Gastrocnemius medialis (tissue), 4 donors: ENCODE results near the gene NHLRC4. TPM values are rescaled to one million over a fixed set of nuclear protein-coding genes. Genes with fewer than 3 reads are reported as not detected.

ENCODE experiments used
- ATAC-seq, 2 donors: fragments of 150-250 bp; one replicate each; pipeline ENCODE4 v1.9.1; 2016
- DNase-seq, 2 donors: peaks; one replicate each; pipeline ENCODE4 v3.0.0-alpha.2; 2019
- H3K27ac ChIP-seq, 4 donors: fragments of 200-600 bp; sonication (generic); 1 replicate in 1 of 4; 2 replicates in 3 of 4; pipeline ENCODE4 v1.5.1; 2016 to 2018; ENCODE audit warnings: mild to moderate bottlenecking in 2 of 4, moderate library complexity in 1 of 4
- H3K27me3 ChIP-seq, 3 donors: fragments of 200-600 bp; sonication (generic) in 2 of 3; 1 replicate in 1 of 3; 2 replicates in 2 of 3; pipeline versions ENCODE4 v1.5.1 to v1.6.0; 2016 to 2019; ENCODE audit warnings: mild to moderate bottlenecking in 1 of 3, moderate library complexity in 1 of 3
- H3K36me3 ChIP-seq, 2 donors: fragments of 200-600 bp; sonication (generic) in 1 of 2; one replicate each; pipeline ENCODE4 v1.5.1; 2017 to 2018
- H3K4me1 ChIP-seq, 2 donors: fragments of 200-600 bp; sonication (generic) in 1 of 2; one replicate each; pipeline ENCODE4 v1.5.1; 2016 to 2017; ENCODE audit warnings: mild to moderate bottlenecking in 2 of 2
- H3K4me3 ChIP-seq, 4 donors: fragments of 200-600 bp; sonication (generic) in 3 of 4; 1 replicate in 1 of 4; 2 replicates in 3 of 4; pipeline ENCODE4 v1.5.1; 2016 to 2019; ENCODE audit warnings: mild to moderate bottlenecking in 2 of 4
- H3K9me3 ChIP-seq, 3 donors: fragments of 200-600 bp; sonication (generic) in 2 of 3; 1 replicate in 1 of 3; 2 replicates in 2 of 3; pipeline ENCODE4 v1.5.1; 2016 to 2019
- POLR2A ChIP-seq, 2 donors: fragments of 450-650 bp; IDR thresholded peaks; one replicate each; pipeline ENCODE4 v1.6.1; 2017; ENCODE audit warnings: antibody characterized with exemption in 2 of 2, mild to moderate bottlenecking in 2 of 2, moderate library complexity in 2 of 2
- in situ Hi-C, 4 donors: fragments of 200-750 bp; cut with MboI; loops; one replicate each; pipeline versions ENCODE4 v1.15.0 to v1.8.0; 2017; ENCODE audit warnings: low sequenced_read_pairs in 4 of 4
- intact Hi-C: fragments of 100-400 bp; cut with DNase I; formaldehyde crosslinking; loops from one replicate; pipeline ENCODE4 v1.15.1; 2023; ENCODE audit warnings: low total_unique reads
- microRNA-seq, 2 donors: library from miRNA; unstranded; fragments of <30 nt; microRNA quantifications; one replicate each; pipeline ENCODE4, GENCODE V29; 2016; ENCODE audit warnings: borderline replicate concordance in 2 of 2
- total RNA-seq, 4 donors: library from RNA; depleted of rRNA; stranded (reverse); fragments of >200 nt; gene quantifications; one replicate each; pipeline versions ENCODE4 v1.1.0 to v1.2.3, GENCODE V29; 2016
- TF ChIP-seq, protein P1 (sequence below), 5 experiments: fragments of 450-650 bp in 3 of 5; fragments of 200-600 bp in 2 of 5; sonication (generic) in 2 of 5; IDR thresholded peaks in 4 of 5; conservative IDR thresholded peaks in 1 of 5; 1 replicate in 4 of 5; 2 replicates in 1 of 5; pipeline ENCODE4 v1.5.1; 2016 to 2019; ENCODE audit warnings: antibody characterized with exemption in 5 of 5, mild to moderate bottlenecking in 3 of 5, moderate library complexity in 3 of 5

Gene NHLRC4
- total RNA-seq, 4 donors from 2014 or later = 0.42 to 0.56 (median 0.48) TPM

DNA sequence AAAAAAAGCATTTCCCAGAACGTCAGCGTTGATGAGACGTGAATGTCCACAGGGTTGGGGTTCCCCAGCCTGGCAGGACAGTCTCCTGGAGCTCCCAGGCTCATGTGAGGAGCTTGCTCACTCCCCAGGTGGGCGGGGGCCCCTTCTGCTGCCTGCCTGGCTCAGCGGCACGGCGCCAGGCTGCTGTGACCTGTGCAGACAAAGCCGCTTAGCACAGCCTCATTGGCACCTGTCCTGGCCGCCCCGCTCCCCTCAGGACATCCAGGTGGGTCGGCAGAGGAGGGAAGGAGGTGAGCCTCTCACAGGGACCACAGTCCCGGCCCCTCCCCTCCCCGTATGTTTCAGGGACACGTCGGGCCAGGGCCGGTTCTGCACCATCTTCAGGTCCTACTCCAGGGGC is 51.0 kb downstream of the NHLRC4 start:
- in situ Hi-C loops = no loop called here
- TF ChIP-seq, protein P1, sequence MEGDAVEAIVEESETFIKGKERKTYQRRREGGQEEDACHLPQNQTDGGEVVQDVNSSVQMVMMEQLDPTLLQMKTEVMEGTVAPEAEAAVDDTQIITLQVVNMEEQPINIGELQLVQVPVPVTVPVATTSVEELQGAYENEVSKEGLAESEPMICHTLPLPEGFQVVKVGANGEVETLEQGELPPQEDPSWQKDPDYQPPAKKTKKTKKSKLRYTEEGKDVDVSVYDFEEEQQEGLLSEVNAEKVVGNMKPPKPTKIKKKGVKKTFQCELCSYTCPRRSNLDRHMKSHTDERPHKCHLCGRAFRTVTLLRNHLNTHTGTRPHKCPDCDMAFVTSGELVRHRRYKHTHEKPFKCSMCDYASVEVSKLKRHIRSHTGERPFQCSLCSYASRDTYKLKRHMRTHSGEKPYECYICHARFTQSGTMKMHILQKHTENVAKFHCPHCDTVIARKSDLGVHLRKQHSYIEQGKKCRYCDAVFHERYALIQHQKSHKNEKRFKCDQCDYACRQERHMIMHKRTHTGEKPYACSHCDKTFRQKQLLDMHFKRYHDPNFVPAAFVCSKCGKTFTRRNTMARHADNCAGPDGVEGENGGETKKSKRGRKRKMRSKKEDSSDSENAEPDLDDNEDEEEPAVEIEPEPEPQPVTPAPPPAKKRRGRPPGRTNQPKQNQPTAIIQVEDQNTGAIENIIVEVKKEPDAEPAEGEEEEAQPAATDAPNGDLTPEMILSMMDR (IDR thresholded peaks at IDR 0.05 in 4 of 5, conservative IDR thresholded peaks at IDR 0.05 in 1 of 5) = no peak
- TF ChIP-seq POLR2A (IDR thresholded peaks at IDR 0.05) = no peak

More for the DNA sequence above, 51.0 kb downstream of the NHLRC4 start:
- no peak for ATAC-seq
- no peaks in the 10 kb centered on the region for H3K27me3 ChIP-seq
- no peaks in the 10 kb centered on the region for H3K9me3 ChIP-seq
- no peaks in the 10 kb centered on the region for H3K4me1 ChIP-seq
- DNase-seq = no peak
- H3K36me3 ChIP-seq = no peaks in the 10 kb centered on the region
- H3K27ac ChIP-seq = no peak overlapping the region
- no peak overlapping the region for H3K4me3 ChIP-seq
- intact Hi-C loops = no loop called here

Small RNA genes lying within 50 kb of the gene (microRNA-seq; reads per million reads assigned to microRNA genes)
- gene MIR3176 = 0.85 to 1.2 reads per million in 2 donors
- 0 reads per million in 2 donors for gene MIR5587

Other genes starting within 250 kb of the NHLRC4 start
- gene AXIN1, start 214.3 kb upstream of the NHLRC4 start, total RNA-seq = 10 to 100 TPM; 27.1 to 41.9 (median 32.7) TPM
- 100 to 1,000 TPM in 1 of 4 donors, 10 to 100 TPM in 3; 72.8 to 122 (median 87.4) TPM for gene MRPL28, start 196.5 kb upstream of the NHLRC4 start, total RNA-seq
- 10 to 100 TPM; 31.5 to 63.3 (median 50.8) TPM for gene PGAP6, start 185.0 kb upstream of the NHLRC4 start, total RNA-seq
- gene NME4, start 169.8 kb upstream of the NHLRC4 start, total RNA-seq = 10 to 100 TPM; 11.6 to 19.3 (median 16.3) TPM
- gene DECR2, start 165.1 kb upstream of the NHLRC4 start, total RNA-seq = 10 to 100 TPM; 17.0 to 23.3 (median 18.8) TPM
- 10 to 100 TPM; 27.0 to 50.1 (median 34.8) TPM for gene RAB11FIP3, start 141.4 kb upstream of the NHLRC4 start, total RNA-seq
- 10 to 100 TPM; 22.3 to 37.8 (median 27.4) TPM for gene CAPN15, start 39.3 kb upstream of the NHLRC4 start, total RNA-seq
- gene PRR35, start 6.6 kb upstream of the NHLRC4 start, total RNA-seq = not detected
- gene PIGQ, start 3.0 kb downstream of the NHLRC4 start, total RNA-seq = 10 to 100 TPM; 22.2 to 47.3 (median 38.5) TPM
- 10 to 100 TPM; 15.6 to 29.3 (median 21.4) TPM for gene RAB40C, start 23.1 kb downstream of the NHLRC4 start, total RNA-seq
- 1 to 10 TPM in 3 of 4 donors, under 1 TPM in 1; 0.12 to 3.2 (median 1.3) TPM for gene WFIKKN1, start 64.0 kb downstream of the NHLRC4 start, total RNA-seq
- 100 to 1,000 TPM; 114 to 212 (median 141) TPM for gene METTL26, start 69.3 kb downstream of the NHLRC4 start, total RNA-seq
- 100 to 1,000 TPM in 3 of 4 donors, 10 to 100 TPM in 1; 59.6 to 155 (median 114) TPM for gene MCRIP2, start 74.8 kb downstream of the NHLRC4 start, total RNA-seq
- 1 to 10 TPM; 2.9 to 9.8 (median 6.5) TPM for gene WDR90, start 82.4 kb downstream of the NHLRC4 start, total RNA-seq
- gene RHOT2, start 101.1 kb downstream of the NHLRC4 start, total RNA-seq = 10 to 100 TPM; 20.9 to 41.6 (median 27.3) TPM
- gene RHBDL1, start 108.7 kb downstream of the NHLRC4 start, total RNA-seq = under 1 TPM in 1 of 4 donors, not detected in 3; 0.31 TPM
- 100 to 1,000 TPM; 144 to 229 (median 204) TPM for gene STUB1, start 113.4 kb downstream of the NHLRC4 start, total RNA-seq
- 10 to 100 TPM; 22.8 to 81.8 (median 41.0) TPM for gene JMJD8, start 117.3 kb downstream of the NHLRC4 start, total RNA-seq
- 10 to 100 TPM; 11.0 to 19.5 (median 16.8) TPM for gene WDR24, start 123.4 kb downstream of the NHLRC4 start, total RNA-seq
- gene FBXL16, start 138.8 kb downstream of the NHLRC4 start, total RNA-seq = not detected
- gene METRN, start 148.1 kb downstream of the NHLRC4 start, total RNA-seq = 10 to 100 TPM; 24.4 to 42.1 (median 33.3) TPM
- gene ANTKMT, start 154.1 kb downstream of the NHLRC4 start, total RNA-seq = 10 to 100 TPM; 20.9 to 84.0 (median 38.7) TPM
- gene CCDC78, start 159.4 kb downstream of the NHLRC4 start, total RNA-seq = not detected
- gene HAGHL, start 160.1 kb downstream of the NHLRC4 start, total RNA-seq = under 1 TPM in 2 of 4 donors, not detected in 2; 0.27 to 0.42 TPM
- 10 to 100 TPM; 16.1 to 48.5 (median 21.6) TPM for gene CIAO3, start 174.0 kb downstream of the NHLRC4 start, total RNA-seq
- gene MSLN, start 193.7 kb downstream of the NHLRC4 start, total RNA-seq = not detected
- 10 to 100 TPM in 2 of 4 donors, 1 to 10 TPM in 2; 7.8 to 23.8 (median 15.2) TPM for gene RPUSD1, start 221.4 kb downstream of the NHLRC4 start, total RNA-seq
- gene CHTF18, start 221.6 kb downstream of the NHLRC4 start, total RNA-seq = 1 to 10 TPM in 2 of 4 donors, under 1 TPM in 2; 0.44 to 5.8 (median 3.1) TPM
- gene GNG13, start 233.7 kb downstream of the NHLRC4 start, total RNA-seq = not detected